HG03457 (cell line): ENCODE measurements around the gene ARHGEF16.

Experiments used
- ATAC-seq: cut with Tn5 transposase; IDR thresholded peaks from one replicate; pipeline ENCODE4 v1.9.1; 2021; ENCODE audit warnings: moderate number of reproducible peaks; ENCODE audit not compliant: unreplicated experiment

ARHGEF16 gene

GRCh38 chr1:3498986-3499385, 44.5 kb downstream of the ARHGEF16 start:
- no peak for ATAC-seq

- ATAC-seq = no peak
Measured at GRCh38 chr1:3499611-3500010, 45.1 kb downstream of the ARHGEF16 start.

GRCh38 chr1:3500265-3500835, 45.9 kb downstream of the ARHGEF16 start:
- ATAC-seq = no peak

- no peak for ATAC-seq
Measured at GRCh38 chr1:3501437-3501836, 47.0 kb downstream of the ARHGEF16 start.

- no peak for ATAC-seq
Measured at GRCh38 chr1:3501856-3502640, 47.6 kb downstream of the ARHGEF16 start.

GRCh38 chr1:3502641-3503524, 48.4 kb downstream of the ARHGEF16 start:
- no peak for ATAC-seq

GRCh38 chr1:3503525-3503886, 49.0 kb downstream of the ARHGEF16 start:
- ATAC-seq = no peak

GRCh38 chr1:3504151-3504821, 49.8 kb downstream of the ARHGEF16 start:
- no peak for ATAC-seq

GRCh38 chr1:3504822-3505153, 50.3 kb downstream of the ARHGEF16 start:
- no peak for ATAC-seq

GRCh38 chr1:3505161-3505560, 50.7 kb downstream of the ARHGEF16 start:
- no peak for ATAC-seq

GRCh38 chr1:3506041-3506440, 51.6 kb downstream of the ARHGEF16 start:
- no peak for ATAC-seq

GRCh38 chr1:3506943-3507342, 52.5 kb downstream of the ARHGEF16 start:
- ATAC-seq = no peak

GRCh38 chr1:3507636-3508275, 53.3 kb downstream of the ARHGEF16 start:
- no peak for ATAC-seq

GRCh38 chr1:3508757-3509415, 54.4 kb downstream of the ARHGEF16 start:
- no peak for ATAC-seq

GRCh38 chr1:3509721-3510120, 55.3 kb downstream of the ARHGEF16 start:
- ATAC-seq = no peak

GRCh38 chr1:3510136-3510955, 55.9 kb downstream of the ARHGEF16 start:
- no peak for ATAC-seq

- ATAC-seq = no peak
Measured at GRCh38 chr1:3510956-3511250, 56.4 kb downstream of the ARHGEF16 start.

- no peak for ATAC-seq
Measured at GRCh38 chr1:3511306-3511705, 56.8 kb downstream of the ARHGEF16 start.

GRCh38 chr1:3511856-3512255, 57.4 kb downstream of the ARHGEF16 start:
- ATAC-seq = no peak

- ATAC-seq = no peak
Measured at GRCh38 chr1:3514404-3514803, 59.9 kb downstream of the ARHGEF16 start.
